Measurements from ENCODE around the gene CRADD.

Gene CRADD

DNA sequence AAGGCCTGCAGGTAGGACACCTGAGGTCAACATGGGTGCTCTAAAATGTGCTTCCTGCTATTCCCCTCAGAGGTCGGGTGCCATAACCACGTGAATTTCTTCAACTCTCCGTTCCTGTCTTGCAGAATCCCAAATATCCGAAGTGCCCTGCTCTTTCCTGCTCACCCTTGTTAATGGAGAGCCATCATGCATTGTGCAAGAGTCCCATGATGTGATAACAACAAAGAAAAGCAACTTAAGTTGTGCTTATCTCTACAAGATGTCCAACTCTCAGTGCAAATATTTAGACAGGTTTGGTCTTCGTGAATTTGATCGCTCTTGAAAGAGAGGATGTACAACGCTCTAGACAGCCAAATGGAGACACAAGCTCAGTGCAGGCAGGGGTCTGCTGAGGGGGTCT, 260.6 kb downstream of the CRADD start:
- POLR2A ChIA-PET (ENCODE audit: low non-redundant PET) = no interaction called here
- CTCF ChIA-PET = no interaction called here
- no peak for DNase-seq (ENCODE audit: low spot score)
- TF ChIP-seq, protein P1, sequence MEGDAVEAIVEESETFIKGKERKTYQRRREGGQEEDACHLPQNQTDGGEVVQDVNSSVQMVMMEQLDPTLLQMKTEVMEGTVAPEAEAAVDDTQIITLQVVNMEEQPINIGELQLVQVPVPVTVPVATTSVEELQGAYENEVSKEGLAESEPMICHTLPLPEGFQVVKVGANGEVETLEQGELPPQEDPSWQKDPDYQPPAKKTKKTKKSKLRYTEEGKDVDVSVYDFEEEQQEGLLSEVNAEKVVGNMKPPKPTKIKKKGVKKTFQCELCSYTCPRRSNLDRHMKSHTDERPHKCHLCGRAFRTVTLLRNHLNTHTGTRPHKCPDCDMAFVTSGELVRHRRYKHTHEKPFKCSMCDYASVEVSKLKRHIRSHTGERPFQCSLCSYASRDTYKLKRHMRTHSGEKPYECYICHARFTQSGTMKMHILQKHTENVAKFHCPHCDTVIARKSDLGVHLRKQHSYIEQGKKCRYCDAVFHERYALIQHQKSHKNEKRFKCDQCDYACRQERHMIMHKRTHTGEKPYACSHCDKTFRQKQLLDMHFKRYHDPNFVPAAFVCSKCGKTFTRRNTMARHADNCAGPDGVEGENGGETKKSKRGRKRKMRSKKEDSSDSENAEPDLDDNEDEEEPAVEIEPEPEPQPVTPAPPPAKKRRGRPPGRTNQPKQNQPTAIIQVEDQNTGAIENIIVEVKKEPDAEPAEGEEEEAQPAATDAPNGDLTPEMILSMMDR (conservative IDR thresholded peaks at IDR 0.05; ENCODE audit: low read depth) = no peak
- H3K27ac ChIP-seq = no peak overlapping the region

DNA sequence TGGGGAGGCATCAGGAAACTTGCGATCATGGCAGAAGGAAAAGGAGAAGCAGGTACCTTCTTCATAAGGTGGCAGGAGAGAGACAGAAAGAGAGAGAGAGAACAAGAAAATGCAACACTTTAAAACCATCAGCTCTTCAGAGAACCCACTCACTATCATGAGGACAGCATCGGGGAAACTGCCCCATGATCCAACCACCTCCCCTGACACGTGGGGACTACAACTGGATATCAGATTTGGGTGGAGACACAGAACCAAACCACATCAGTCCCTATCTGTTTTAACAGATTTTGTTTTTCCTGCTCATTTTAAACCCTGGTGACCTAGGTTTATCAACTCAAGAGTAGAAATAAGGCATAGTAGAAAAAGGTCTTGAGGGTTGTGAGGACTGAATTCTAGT, 261.1 kb downstream of the CRADD start:
- TF ChIP-seq, protein P1 (conservative IDR thresholded peaks at IDR 0.05; ENCODE audit: low read depth) = no peak
- DNase-seq (ENCODE audit: low spot score) = no peak
- no peak overlapping the region for H3K27ac ChIP-seq
- CTCF ChIA-PET = no interaction called here
- POLR2A ChIA-PET (ENCODE audit: low non-redundant PET) = no interaction called here

DNA sequence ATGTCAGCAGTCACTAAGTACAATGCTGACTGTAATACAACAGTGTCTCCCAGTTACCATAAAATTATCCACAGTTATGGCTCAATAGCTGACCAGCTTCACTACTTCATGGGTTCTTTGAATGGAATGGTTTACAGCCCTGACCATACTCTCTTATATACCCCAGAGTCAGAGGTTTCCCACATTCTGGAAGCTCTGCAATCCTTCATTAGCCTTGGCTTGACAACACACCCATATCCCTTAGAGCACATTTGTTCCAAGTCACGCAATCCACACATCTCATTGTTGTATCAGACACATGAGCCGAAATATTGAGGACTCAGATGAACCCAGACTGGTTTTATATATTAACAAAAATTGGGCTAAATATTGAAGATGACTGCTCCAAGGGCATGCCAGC, 261.8 kb downstream of the CRADD start:
- ChIA-PET POLR2A (ENCODE audit: low non-redundant PET) (no interaction called here), CTCF (interaction anchor here (0.7 kb wide), 1 partner anchor 196 kb away, joined by 3 read pairs; no protein-coding TSS in a partner anchor)
- TF ChIP-seq, protein P1 (conservative IDR thresholded peaks at IDR 0.05; ENCODE audit: low read depth) = no peak
- no peak overlapping the region for H3K27ac ChIP-seq
- DNase-seq (ENCODE audit: low spot score) = no peak

DNA sequence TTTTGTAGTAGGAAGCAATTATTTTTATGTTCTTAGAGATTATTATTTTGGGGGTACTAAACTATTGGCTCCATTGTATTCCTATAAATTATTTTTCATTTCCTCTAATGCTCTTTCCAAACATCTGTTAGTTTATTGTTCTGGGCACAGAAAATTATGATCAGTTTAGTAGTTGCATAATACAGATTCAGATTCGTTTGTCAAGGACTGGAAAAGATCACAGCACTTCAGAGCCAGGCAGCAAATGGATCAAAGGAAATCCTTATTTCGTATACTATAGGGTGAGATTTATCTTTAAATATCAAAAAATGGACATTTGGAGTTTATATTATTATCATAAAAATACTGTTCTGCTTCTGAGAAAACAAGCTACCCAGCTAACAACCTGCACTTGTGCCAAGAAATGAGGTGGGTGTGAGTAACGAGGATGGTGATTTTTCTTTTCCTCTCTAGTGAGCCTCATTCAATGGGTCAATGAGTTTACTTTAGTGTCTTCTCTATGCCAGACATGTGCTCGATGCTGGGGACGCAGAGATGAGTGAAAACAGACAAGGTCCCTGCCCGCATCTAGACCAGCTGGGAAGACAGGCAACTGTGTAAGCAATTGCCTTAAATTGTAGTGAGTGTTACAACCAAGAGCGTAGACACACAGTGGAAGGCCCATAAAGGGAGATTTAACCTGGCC, 262.6 kb downstream of the CRADD start:
- H3K27ac ChIP-seq = no peak overlapping the region
- ChIA-PET POLR2A (ENCODE audit: low non-redundant PET) (no interaction called here), CTCF (interaction anchor here (0.6 to 0.7 kb wide), 2 partner anchors 197 to 1215 kb away, joined by 3 read pairs; no protein-coding TSS in a partner anchor)
- TF ChIP-seq, protein P1 (conservative IDR thresholded peaks at IDR 0.05; ENCODE audit: low read depth) = no peak
- DNase-seq (ENCODE audit: low spot score) = no peak

DNA sequence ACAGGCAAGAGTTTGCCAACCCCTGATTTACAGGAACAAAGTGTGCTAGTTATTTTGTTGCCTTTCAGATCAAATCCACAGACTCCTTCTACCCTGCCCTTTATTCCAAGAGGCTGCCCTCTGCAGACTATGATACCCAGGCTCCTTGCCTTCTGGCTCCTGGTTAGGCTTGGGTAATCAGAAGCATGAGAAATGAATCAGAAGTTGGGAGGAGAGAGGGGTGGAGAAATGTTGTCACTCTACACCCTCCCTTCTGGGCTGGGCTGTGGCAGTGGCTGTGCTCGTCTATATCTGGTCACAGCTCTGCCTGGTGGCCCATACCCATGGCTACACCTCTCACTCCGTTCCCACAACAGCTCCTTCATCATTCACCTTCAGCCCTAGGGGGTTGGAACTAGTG, 266.6 kb downstream of the CRADD start:
- ChIA-PET CTCF (no interaction called here), POLR2A (ENCODE audit: low non-redundant PET) (no interaction called here)
- DNase-seq (ENCODE audit: low spot score) = peak; percentile 20

DNA sequence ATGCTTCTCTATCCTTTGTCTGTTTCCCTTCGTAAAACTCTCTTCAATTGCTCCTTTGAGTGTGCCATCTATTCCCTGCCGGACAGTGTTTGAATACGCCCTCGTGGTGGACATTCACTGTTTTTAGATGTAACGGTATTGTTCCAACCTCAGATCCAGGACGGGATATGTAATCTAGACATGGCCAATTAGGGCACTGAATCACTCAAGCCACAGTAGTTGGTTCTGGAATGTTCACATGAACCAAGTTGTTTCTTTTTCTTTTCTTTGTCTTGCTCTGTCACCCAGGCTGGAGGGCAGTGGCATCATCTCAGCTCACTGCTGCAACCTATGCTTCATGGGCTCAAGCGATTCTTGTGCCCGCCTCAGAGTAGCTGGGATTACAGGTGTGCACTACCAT, 267.0 kb downstream of the CRADD start:
- H3K27ac ChIP-seq = no peak overlapping the region
- ChIA-PET POLR2A (ENCODE audit: low non-redundant PET) (no interaction called here), CTCF (no interaction called here)
- TF ChIP-seq, protein P1 (conservative IDR thresholded peaks at IDR 0.05; ENCODE audit: low read depth) = no peak
- no peak for DNase-seq (ENCODE audit: low spot score)

More for the DNA sequence above, 266.6 kb downstream of the CRADD start:
- H3K27ac ChIP-seq = no peak overlapping the region
- TF ChIP-seq, protein P1 (conservative IDR thresholded peaks at IDR 0.05; ENCODE audit: low read depth) = no peak
